Epithelial cell of prostate (primary cell): Measurements from ENCODE around the gene PAH.

ENCODE experiments used
- DNase-seq: peaks from one replicate; pipeline ENCODE4 v3.0.0-alpha.2; 2011; ENCODE audit warnings: low read depth, low spot score
- H3K27ac ChIP-seq: fragments of 450-650 bp; 2 replicates; pipeline ENCODE4 v1.5.1; 2017; ENCODE audit warnings: mild to moderate bottlenecking

PAH gene

DNA sequence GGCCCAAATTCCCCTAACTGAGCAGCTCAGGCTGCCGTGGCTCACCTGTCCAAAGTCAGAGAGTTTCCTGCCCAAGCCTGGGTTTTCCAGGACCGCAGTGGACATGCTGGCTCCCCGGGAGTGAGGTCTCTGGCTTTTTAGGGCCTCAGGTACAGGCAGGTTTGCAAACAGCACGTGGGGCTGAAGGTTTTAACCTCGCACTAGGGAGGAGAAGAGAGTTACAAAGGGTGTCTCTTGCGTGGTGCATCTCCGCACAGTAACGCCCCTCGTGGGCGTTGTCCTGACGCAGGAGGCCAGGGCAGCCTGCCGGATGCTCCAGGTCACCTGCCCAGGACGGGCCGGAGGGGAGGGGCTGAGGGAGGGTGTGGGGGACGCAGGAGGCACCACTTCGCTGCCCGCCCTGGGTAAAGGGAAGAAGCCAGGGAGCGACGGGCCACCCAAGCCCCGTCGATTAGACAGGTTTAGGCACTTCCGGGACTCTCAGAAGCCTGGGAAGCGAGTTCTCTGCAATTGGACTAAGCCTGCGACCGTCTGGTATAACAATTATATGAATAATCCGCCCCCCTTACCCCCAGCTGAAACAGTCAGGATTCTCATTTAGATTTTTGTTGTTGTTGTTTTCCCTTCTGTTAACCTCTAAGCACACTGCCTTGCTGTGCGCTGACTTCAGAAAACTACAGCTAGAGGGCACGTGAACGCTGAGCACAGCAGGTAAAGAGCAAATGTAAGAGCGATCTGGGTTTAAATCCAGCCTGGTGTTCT, at the start of gene PAH:
Gene PAH (minus strand): TSS at position 219 of the 762 bp plus-strand sequence. CDS start 114 bp downstream, at position 105.
- DNase-seq, result no peak
- H3K27ac ChIP-seq, result no peak within 1 kb of the TSS

- no peak overlapping the region for H3K27ac ChIP-seq
- no peak for DNase-seq
Observed at GRCh38 chr12:102966200-102966863, 49.3 kb upstream of the PAH start.

DNA sequence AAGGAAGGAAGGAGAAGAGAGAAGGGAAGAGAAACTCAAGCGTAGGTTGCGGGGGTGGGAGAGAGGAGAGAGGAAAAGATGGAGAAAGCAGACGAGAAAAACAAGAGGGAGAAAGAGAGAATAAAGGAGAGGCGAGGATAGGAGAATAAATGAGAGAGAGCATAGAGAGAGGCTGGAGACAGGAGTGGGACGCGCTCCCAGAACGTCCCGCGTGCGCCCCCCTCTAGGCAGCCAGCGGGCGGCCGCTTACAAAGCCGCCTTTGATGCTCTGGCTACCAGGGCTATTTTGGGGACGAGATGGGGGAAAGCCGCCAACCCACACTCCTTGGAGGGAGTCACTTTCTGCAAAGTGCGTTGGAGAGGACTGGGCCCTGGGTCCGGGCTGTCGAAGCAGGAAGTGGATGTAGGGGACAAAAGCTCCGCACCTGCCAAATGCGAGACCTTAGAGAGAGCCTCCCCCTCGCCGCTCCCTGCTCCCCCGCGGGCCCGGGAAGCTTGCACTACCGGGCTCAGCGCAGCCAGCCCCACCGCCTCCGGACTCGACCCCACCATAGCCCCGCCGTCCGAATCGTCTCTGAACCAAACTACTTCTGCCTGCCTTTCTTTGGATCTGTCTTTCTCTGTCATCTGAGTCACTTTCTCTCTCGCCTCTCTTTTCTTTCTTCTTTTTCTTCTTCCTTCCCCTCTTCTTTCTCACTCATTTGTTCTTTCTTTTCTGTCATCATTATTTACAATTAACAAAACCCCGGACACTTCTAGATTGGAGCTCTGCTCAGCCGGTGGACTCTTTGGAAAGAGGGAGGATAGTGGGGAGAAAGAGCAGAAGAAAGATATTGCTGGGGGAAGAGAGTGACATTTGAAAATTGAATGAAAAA, 48.5 kb upstream of the PAH start:
- H3K27ac ChIP-seq, result no peak overlapping the region
- DNase-seq, result no peak

DNA sequence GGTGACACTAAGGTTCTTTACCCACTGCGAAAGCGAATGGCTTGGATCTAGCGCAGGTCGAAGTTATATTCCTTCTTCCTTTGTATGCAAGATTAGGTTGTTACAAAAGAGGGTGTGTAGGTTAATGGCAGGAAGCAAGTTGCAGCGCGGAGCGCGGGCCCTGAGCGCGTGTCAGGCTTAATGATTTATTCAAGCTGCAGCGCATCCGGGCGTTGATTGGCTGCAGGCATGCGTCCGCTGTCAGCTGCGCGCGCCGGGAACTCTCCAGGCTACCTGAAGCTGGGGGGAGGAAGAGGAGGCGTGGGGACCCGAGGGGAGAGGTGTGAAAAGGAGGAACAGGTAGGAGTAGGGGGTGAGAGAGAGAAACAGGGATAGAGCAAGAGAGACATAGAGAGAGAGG, 47.8 kb upstream of the PAH start:
- no peak for DNase-seq
- H3K27ac ChIP-seq, result no peak overlapping the region

- H3K27ac ChIP-seq, result no peak overlapping the region
- DNase-seq, result no peak
Observed at GRCh38 chr12:102963796-102964195, 46.8 kb upstream of the PAH start.

- H3K27ac ChIP-seq, result no peak overlapping the region
- DNase-seq, result no peak
Observed at GRCh38 chr12:102962986-102963385, 45.9 kb upstream of the PAH start.

- no peak overlapping the region for H3K27ac ChIP-seq
- no peak for DNase-seq
Observed at GRCh38 chr12:102962532-102962931, 45.5 kb upstream of the PAH start.

DNA sequence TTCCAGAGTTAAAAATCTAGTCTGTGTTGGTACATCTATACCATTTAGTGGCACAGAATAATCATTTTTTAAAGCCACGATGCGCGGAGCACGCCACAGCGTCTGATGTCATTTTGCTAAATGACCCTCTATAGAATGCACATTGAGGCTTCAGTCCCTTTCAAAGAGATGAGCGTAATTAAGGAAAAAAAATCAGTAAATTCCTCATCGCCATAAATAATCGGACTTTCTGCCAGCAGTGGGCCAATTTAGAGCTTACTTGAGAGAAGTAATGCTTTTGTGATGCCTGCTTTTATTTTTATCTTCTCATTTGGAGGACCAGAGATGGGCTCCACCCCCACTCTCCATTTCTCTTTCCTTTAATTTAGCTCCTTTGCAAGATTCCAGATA, 44.4 kb upstream of the PAH start:
- DNase-seq, result no peak
- H3K27ac ChIP-seq, result no peak overlapping the region

DNA sequence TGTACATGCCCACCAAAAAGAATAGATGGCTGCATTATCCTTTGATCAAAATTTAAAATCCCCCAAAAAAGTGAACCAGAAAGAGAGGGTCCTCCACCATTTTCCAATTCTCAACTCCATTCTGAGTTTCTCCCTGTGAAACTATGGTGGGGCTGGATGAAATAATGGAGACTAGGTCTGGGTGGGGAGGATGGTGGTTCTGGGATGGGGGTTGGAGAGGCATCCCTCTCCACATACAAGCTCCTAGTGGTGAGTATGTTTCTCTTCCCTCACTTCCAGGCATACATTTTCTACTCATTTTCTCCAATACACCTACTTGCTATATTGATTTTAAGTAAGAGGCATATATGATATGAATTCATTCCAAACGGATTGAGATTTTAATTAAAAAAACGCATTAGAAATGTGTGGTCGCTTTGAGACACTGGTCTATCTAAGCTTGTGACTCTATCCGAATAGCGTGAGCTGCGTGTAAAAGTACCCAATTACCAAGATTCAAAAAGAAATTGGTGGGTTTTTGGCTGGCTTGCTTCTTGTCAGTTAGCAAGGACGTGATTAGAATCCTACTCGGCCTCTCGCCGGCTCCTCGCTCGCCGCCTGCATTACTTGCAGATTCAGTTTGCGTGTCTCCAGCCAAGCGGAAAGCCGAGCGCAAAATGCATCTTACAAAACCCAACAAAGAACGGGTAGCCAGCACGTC, 43.9 kb upstream of the PAH start:
- H3K27ac ChIP-seq, result no peak overlapping the region
- DNase-seq, result no peak

- no peak for DNase-seq
- no peak overlapping the region for H3K27ac ChIP-seq
Observed at GRCh38 chr12:102959391-102959790, 42.3 kb upstream of the PAH start.

DNA sequence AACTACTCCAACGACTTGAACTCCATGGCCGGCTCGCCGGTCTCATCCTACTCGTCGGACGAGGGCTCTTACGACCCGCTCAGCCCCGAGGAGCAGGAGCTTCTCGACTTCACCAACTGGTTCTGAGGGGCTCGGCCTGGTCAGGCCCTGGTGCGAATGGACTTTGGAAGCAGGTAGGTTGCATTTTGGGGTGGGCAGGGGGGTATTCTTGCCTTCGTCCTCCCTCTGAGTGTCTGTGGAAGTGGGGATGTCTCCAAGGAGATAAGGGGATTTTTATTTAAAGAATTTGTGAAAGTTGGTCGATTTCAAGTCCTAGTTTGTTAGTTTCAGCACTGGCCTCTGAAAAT, 41.8 kb upstream of the PAH start:
- no peak for DNase-seq
- no peak overlapping the region for H3K27ac ChIP-seq

GRCh38 chr12:102958073-102958829, 41.2 kb upstream of the PAH start:
- DNase-seq, result no peak
- no peak overlapping the region for H3K27ac ChIP-seq

DNA sequence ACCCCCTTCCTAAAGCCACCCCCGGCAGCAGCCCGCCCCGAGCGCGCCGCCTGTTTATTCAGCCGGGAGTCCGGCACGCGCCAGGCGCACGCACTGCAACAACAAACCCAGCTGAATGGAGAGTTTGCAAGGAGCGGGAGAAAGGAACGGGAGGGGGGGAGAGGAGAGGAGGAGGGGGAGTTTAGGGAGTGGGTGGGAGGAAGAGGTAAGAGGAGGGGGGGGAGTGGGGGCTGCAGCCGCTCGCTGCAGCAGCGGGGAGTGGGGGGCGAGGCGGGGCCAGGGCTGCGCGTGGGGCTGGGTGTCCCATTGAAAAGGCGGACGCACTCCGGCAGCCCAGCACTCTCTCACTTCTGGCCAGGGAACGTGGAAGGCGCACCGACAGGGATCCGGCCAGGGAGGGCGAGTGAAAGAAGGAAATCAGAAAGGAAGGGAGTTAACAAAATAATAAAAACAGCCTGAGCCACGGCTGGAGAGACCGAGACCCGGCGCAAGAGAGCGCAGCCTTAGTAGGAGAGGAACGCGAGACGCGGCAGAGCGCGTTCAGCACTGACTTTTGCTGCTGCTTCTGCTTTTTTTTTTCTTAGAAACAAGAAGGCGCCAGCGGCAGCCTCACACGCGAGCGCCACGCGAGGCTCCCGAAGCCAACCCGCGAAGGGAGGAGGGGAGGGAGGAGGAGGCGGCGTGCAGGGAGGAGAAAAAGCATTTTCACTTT, 40.5 kb upstream of the PAH start, which contains the start of gene ASCL1:
Gene ASCL1 (plus strand): TSS at position 336 of the 712 bp plus-strand sequence. CDS start 571 bp downstream, outside the sequence.
- no peak for DNase-seq
- no peak within 1 kb of the TSS for H3K27ac ChIP-seq

DNA sequence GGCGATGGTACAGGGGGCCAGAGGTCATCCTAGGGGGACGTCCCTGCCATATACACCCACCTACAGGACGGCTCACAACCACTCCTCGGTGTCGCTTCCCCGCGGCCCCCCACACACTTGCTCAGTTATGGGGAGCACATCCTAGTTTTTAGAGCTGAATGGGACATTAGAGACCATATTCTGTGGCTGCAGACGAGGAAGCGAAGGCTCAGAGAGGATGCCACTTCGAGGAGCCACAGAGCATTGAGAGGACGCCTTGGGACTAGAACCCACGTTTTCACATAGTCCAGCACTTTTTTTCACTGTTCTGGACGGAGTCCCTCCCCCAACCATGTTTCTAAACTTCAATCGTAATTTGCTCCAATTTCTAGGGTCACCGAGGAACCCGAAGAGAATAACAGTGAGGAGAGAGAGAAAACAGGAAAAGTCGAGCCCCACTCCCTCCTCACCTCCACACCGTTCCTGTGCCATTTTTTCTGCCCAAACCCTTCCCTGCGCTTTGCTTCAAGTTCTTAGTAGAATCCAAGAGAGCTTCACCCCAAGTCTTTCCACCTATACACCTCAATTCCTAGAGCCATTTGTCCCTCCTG, 39.8 kb upstream of the PAH start:
- DNase-seq, result no peak
- no peak overlapping the region for H3K27ac ChIP-seq

- no peak for DNase-seq
- H3K27ac ChIP-seq, result no peak overlapping the region
Observed at GRCh38 chr12:102955926-102956737, 39.1 kb upstream of the PAH start.

GRCh38 chr12:102954134-102954533, 37.1 kb upstream of the PAH start:
- no peak overlapping the region for H3K27ac ChIP-seq
- no peak for DNase-seq

GRCh38 chr12:102953221-102953620, 36.2 kb upstream of the PAH start:
- no peak for DNase-seq
- no peak overlapping the region for H3K27ac ChIP-seq

DNA sequence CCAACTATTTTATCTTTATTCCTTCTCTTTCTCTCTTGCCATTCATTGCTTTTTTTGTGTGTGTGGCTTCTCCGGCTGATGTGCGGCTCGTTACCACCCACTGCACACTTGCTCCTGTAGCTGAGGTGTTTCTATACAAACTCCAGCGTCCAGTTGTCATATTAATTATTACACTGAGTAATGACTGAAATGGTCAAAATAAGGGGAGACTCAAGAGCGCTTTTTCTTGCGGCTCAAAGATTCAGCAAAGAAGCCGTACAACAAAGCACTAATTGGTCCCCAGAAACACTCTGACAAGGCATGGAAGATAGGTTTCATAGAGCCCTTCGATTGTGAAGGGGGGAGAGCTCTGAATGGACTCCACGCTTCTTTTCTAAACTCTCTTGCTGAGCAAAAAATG, 34.8 kb upstream of the PAH start:
- no peak for DNase-seq
- no peak overlapping the region for H3K27ac ChIP-seq
